Fibroblast of skin of left biceps (primary cell): Measurements from ENCODE around the gene DMRTA2.

Source experiments
- DNase-seq, 2 experiments: peaks; one replicate each; pipeline ENCODE4 v3.0.0-alpha.2; 2013; ENCODE audit warnings: low read depth in 2 of 2

The DMRTA2 gene

DNA sequence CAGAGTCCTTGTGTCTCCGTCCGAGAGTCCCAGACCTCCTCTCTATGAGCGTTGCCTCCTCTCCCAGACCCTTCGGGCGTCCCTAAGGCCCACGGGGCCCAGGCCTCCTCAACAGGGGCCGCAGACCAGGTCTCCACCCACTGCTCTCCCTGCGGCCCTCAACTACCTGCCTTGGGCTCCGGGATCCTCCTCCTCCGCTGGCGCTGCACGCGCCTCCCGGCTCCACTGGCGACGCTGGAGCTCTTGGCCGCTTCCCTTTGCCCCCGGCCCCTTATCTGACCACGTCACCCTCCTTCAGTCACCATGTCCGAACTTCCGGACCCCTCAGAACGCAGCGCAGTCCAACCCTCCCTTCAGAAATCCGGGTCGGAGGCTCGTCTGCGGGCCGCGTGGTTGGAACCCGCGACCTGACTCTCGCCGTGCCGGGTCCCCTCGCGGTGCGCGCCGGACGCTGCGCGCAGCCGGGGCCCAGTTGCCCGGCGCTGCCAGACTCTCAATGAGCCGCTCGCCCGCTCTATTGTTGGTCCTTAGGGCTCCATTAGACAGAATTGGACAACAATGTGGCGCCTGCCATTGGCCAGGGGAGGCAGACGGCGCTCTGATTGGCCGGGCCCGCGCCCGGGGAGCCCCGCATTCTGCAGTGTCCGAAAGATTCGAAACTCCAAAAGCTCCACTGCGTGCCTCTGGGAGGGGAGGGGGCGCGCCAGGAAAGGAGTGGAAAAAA lies at the start of gene DMRTA2:
Gene DMRTA2, minus strand, starts transcription at position 498 of the 724 bp plus-strand sequence. CDS start 1,907 bp downstream, outside the sequence.
- DNase-seq: no peak

DNA sequence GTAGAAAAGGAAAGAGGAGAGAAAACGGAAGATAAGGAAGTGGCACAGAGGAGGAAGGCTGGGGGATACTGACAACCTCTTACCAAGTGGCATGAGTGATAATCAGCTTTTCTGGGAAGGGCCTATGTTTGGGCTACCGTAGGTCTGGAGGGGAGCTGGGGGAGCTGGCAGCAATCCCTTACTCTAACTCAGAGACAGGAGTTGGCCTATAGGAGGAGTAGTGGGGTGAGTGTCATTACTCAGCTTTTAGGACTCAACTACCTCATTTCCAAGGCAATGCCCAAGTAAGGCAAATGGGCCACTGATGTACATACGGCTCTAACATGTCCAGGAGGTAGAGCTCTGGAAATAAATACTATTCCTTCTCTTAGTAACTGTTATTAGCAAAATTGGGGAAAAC lies 48.7 kb upstream of the DMRTA2 start:
- DNase-seq: no peak

- DNase-seq: no peak
Measured at GRCh38 chr1:50462964-50463363, 39.7 kb upstream of the DMRTA2 start.

DNA sequence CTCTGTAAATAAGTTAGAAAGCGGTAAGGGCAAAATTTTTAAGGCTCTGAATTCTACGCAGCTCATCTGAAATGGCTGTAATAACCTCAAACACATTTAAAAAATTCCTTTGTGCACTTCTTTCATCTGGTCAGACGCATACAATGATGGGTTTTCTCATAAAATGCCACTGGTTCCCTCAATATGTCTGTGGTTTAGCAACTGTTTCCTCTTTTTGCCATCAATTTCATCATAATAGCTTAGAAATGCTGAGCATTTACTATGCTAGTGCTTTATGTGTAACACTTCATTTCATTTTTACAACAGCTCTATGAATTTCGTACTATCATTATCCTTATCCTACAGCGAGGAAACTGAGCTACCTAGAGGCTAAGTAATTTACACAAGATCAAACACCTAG lies 35.3 kb upstream of the DMRTA2 start:
- DNase-seq: peak; percentile 24 to 26

DNA sequence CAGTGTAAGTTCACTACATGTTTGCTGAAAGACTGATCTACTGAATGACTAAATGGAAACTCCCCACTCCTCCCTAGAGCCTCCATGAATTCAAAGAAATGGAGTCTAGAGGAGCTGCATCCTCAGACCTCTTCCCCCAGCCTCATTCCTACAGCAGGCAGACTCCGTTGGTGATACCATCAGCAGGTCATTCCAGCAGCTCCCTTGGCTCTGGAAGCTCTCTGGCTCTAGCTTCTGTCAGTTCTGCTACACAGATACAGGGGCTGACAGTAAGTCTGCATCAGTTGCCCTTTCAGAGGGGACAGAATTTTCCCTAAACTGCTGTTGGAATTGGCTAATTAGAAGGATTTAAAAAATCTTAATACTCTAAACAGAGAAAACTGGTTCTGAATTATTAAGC lies 31.7 kb upstream of the DMRTA2 start:
- DNase-seq: no peak

- no peak for DNase-seq
Measured at GRCh38 chr1:50453266-50453665, 30.0 kb upstream of the DMRTA2 start.

GRCh38 chr1:50452700-50453099 lies 29.5 kb upstream of the DMRTA2 start:
- DNase-seq: no peak

DNA sequence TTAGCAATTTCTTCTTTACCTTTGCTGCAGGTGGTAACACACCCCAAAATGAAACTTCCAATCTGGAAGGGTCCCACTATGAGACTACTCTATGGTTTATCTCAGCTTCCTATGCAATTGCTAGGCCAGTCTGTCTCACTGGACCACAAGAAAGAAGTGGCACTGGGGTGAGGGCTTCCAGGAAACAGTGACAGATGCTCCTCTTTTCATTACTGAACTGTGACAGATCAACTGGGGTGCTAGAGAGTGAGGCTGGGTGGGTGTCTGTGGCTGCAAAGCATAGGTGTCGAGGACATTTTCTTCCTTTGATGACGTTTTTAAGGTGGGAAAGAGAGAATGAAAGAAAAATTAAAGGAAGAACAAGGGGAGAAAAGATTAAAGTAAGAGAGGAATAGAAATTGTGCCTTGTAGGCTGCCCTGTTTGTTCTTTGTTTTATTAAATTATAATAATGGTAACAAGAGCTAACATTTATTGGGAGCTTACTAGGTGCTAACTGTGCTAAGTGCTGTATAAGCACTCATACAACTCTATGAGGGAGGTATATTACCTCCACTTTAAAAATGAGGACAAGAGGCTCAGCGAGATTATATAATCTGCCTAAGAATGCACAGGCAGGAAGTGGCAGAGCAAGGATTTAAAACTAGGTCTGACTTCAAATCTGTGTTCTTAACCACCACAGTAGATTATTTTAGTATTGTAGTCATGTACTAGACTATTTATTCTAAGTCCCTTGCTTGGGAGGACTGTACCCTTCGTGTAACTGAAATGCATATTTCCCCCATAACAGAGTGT lies 27.8 kb upstream of the DMRTA2 start:
- no peak for DNase-seq

GRCh38 chr1:50447961-50448360 lies 24.7 kb upstream of the DMRTA2 start:
- DNase-seq: no peak

GRCh38 chr1:50441183-50441582 lies 17.9 kb upstream of the DMRTA2 start:
- DNase-seq: no peak

GRCh38 chr1:50438945-50439344 lies 15.7 kb upstream of the DMRTA2 start:
- DNase-seq: no peak

- no peak for DNase-seq
Measured at GRCh38 chr1:50436489-50436888, 13.2 kb upstream of the DMRTA2 start.

GRCh38 chr1:50430010-50430405 lies 6.8 kb upstream of the DMRTA2 start:
- DNase-seq: no peak

DNA sequence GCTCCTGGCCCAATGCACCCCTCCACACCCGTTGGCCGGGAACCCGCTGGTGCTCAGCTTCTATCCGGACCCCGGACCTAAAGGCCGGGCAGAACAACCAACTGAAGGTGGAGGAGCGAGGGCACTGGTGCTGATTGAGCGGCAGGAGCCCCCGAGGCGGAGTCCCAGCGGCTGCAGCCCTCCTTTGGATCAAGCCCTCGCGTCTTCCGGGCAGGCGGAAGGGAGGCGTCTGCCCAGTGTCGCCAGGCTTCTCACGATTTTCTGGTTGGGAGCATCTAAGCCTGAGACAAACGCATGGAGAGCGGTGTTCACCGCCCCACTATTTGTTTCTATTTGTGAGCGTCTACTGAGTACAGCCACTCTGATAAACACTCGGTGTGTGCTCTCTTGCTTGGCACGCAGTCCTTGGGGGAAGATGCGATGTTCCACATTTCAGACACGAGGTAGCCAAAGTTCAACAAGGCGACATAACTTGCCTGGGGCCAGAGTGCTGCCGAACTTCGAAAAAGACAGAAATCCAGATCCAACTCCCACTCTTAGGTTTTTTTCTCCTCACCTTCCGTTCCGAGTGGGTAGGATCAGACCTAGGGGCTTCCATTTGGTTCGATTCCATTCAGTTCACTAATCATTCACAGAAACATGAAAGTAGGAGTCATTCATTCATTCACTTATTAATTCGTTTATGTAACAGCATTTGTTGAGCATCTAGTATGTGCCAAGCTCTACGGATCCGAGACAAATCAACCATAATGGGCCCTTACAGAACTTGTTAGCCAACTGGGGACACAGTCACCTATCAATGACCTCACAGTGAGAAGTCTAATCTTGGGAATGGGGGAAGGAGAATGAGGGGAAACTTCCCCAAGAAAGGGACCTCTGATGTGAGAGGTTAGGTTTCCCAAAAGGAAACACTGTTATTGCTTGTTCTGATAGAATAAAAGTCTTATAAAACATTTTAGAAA lies 4.9 kb upstream of the DMRTA2 start:
- no peak for DNase-seq

DNA sequence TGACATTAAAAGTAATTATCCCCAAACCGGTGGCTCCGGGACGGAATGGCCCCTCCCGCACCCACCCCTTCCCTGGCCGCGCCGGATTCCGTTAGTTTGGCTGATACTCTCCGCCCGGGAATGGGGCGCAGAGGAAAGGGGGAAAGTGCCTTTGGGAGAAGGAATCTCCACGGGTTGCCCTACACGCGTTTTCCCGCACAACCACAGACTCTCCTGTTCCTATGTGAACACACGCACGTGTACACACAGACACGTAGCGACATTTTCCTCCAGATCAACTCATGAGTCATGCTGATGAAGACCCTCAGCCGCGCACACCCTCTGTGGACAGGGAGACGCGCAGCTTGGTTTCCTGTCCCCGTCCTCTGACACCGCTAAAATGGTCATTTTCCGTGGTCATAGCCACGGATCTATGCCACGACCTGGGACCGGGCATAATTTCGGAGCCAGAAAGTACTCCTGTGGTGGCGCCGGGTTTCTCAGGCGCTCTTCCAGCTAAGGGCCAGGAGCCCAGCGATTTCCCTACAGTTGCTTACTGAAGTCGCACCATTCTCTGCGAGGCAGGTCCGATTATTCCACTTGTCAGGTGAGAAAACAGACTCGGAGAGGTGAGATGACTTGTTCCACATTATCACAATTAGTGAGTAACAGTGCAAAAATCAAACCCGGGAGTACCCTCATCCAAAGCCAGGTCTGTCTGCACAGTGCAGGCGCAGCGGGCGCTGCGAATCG lies 4.0 kb upstream of the DMRTA2 start:
- DNase-seq: no peak

GRCh38 chr1:50426702-50427085 lies 3.5 kb upstream of the DMRTA2 start:
- DNase-seq: no peak

GRCh38 chr1:50426108-50426700 lies 3.0 kb upstream of the DMRTA2 start:
- DNase-seq: no peak

DNA sequence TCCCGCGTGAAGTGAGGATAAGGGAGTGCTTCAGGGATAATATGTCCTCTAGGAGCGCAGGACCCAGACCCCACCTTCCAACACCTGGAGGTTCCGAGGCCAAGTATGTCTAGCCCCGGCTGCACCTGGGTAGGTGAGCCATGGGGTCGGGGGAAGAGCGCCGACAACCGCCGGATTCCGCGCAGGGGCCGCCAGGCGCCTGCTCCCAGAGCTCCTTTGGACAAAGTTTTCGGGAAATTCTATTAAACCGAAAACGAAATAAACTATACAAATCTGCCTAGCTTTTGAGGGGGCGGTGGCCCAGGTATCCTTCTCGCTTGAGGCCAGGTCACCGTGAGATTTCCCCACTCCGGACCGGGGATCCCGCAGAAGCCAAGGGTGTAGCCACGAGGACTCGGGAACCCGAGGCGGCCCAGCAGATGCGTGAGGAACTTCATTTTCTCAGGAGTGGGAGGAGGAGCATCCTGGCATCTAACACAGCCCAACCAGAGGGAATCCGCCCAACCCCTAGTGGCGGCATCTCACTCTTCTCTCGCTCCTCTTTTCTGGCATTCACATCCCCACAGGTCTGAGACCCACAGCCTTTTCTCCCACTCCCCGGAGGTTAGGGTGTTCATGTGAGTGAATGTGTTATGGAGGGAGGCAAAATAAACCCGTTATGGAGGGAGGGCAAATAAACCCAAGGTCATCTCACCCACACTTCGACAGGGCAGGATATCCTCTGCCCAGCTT lies 2.3 kb upstream of the DMRTA2 start:
- DNase-seq: no peak

- DNase-seq: no peak
Measured at GRCh38 chr1:50424884-50425375, 1.7 kb upstream of the DMRTA2 start.
